ENCODE measurements around the gene MCM3AP.

DNA sequence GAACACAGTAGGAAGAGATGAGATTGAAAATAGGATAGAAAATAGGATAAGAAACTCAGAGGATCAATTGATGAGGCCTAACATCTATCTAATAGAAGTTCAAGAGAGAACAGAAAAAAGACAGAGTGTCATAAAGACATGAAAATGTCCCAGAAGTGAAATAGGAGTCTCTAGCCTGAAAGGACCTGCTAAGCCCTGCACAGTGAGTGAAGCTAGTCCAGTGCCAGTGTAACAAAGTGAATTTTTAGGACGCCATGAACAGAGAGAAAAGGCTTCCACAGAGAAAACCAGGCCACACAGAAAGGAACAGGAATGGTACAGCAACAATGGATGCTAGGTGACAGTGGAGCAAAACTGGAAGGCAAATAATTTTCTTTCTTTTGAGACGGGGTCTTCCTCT, 36.6 kb downstream of the MCM3AP start:
- TF ChIP-seq, protein P1, sequence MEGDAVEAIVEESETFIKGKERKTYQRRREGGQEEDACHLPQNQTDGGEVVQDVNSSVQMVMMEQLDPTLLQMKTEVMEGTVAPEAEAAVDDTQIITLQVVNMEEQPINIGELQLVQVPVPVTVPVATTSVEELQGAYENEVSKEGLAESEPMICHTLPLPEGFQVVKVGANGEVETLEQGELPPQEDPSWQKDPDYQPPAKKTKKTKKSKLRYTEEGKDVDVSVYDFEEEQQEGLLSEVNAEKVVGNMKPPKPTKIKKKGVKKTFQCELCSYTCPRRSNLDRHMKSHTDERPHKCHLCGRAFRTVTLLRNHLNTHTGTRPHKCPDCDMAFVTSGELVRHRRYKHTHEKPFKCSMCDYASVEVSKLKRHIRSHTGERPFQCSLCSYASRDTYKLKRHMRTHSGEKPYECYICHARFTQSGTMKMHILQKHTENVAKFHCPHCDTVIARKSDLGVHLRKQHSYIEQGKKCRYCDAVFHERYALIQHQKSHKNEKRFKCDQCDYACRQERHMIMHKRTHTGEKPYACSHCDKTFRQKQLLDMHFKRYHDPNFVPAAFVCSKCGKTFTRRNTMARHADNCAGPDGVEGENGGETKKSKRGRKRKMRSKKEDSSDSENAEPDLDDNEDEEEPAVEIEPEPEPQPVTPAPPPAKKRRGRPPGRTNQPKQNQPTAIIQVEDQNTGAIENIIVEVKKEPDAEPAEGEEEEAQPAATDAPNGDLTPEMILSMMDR (conservative IDR thresholded peaks at IDR 0.05; ENCODE audit: low read length): no peak
- TF ChIP-seq EZH2phosphoT487 (IDR thresholded peaks at IDR 0.05; ENCODE audit: borderline replicate concordance, low read depth, low read length): no peak

All from OCI-LY7 (cell line).